Prostate gland (tissue), 2 donors: ENCODE data around the gene CTNNBIP1. TPM values are rescaled to one million over a fixed set of nuclear protein-coding genes. Genes with fewer than 3 reads are reported as not detected.

Source experiments
- DNase-seq: peaks from one replicate; pipeline ENCODE4 v3.0.0-alpha.2; 2019; ENCODE audit warnings: low spot score
- H3K27ac ChIP-seq, 2 donors: fragments of 200-600 bp; sonication (generic); 2 replicates each; pipeline ENCODE4 v1.5.1; 2017 to 2019
- H3K27me3 ChIP-seq: fragments of 200-600 bp; sonication (generic); replicated peaks from 2 replicates; pipeline ENCODE4 v1.5.1; 2019; ENCODE audit not compliant: insufficient read depth
- H3K36me3 ChIP-seq, 2 donors: fragments of 200-600 bp; sonication (generic); 1 replicate in 1 of 2; 2 replicates in 1 of 2; pipeline versions ENCODE4 v1.5.1 to v1.8.1; 2017 to 2019
- H3K4me1 ChIP-seq: fragments of 200-600 bp; sonication (generic); replicated peaks from 2 replicates; pipeline ENCODE4 v1.5.1; 2019
- H3K4me3 ChIP-seq, 2 donors: fragments of 200-600 bp; sonication (generic); 2 replicates each; pipeline ENCODE4 v1.5.1; 2017 to 2019
- H3K9me3 ChIP-seq: fragments of 200-600 bp; sonication (generic); 2 replicates; pipeline ENCODE4 v1.5.1; 2017
- CTCF ChIP-seq, 4 experiments: fragments of 200-600 bp in 2 of 4; fragments of 450-650 bp in 2 of 4; sonication (generic) in 2 of 4; IDR thresholded peaks; 1 replicate in 3 of 4; 2 replicates in 1 of 4; pipeline ENCODE4 v1.5.1; 2016 to 2019; ENCODE audit warnings: antibody characterized with exemption in 4 of 4, mild to moderate bottlenecking in 2 of 4, moderate library complexity in 2 of 4
- POLR2A ChIP-seq: fragments of 450-650 bp; IDR thresholded peaks from one replicate; pipeline ENCODE4 v1.6.1; 2016; ENCODE audit warnings: antibody characterized with exemption, mild to moderate bottlenecking
- POLR2AphosphoS5 ChIP-seq: sonication (generic); formaldehyde crosslinking; IDR thresholded peaks from one replicate; pipeline ENCODE4 v1.6.1; 2017; ENCODE audit warnings: antibody characterized with exemption
- WGBS: methylation state at CpG from one replicate; pipeline ENCODE4 v1.1.5; 2018; 5-methylcytosine and 5-hydroxymethylcytosine counted together
- intact Hi-C: fragments of 100-400 bp; cut with DNase I; formaldehyde crosslinking; loops from one replicate; pipeline ENCODE4 v1.14.2; 2022
- total RNA-seq, 2 donors: library from RNA; depleted of rRNA; stranded (reverse); fragments of >200 nt; gene quantifications; one replicate each; pipeline ENCODE4 v1.1.0, GENCODE V29; 2016

The CTNNBIP1 gene
- total RNA-seq, 2 donors from 2014 or later: 56.9 to 101 TPM

- DNase-seq: no peak
- Histone ChIP-seq H3K27ac (no peak overlapping the region), H3K27me3 (no peaks in the 10 kb centered on the region), H3K36me3 (no peaks in the 10 kb centered on the region), H3K9me3 (no peaks in the 10 kb centered on the region), H3K4me1 (peaks cover 7% of the 10 kb centered on the region), H3K4me3 (no peak overlapping the region)
- 52% methylated on average over 24 of the region's 24 CpGs for WGBS
- intact Hi-C loops: no loop called here
- TF ChIP-seq CTCF (IDR thresholded peaks at IDR 0.05) (peak in 3 of 4 experiments; percentile 3 to 15 (median 14)), POLR2AphosphoS5 (no peak)
These were observed 82.4 kb downstream of the CTNNBIP1 start for GRCh38 chr1:9827558-9828185.

- intact Hi-C loops: no loop called here
- Histone ChIP-seq H3K9me3 (no peaks in the 10 kb centered on the region), H3K27ac (no peak overlapping the region), H3K4me1 (peaks cover 7% of the 10 kb centered on the region), H3K36me3 (no peaks in the 10 kb centered on the region), H3K27me3 (no peaks in the 10 kb centered on the region), H3K4me3 (no peak overlapping the region)
- TF ChIP-seq POLR2A (no peak), POLR2AphosphoS5 (no peak), CTCF (IDR thresholded peaks at IDR 0.05) (no peak)
- no peak for DNase-seq
- 80% methylated on average over 3 of the region's 3 CpGs for WGBS
These were observed 83.5 kb downstream of the CTNNBIP1 start for GRCh38 chr1:9826616-9827015.

GRCh38 chr1:9826087-9826486, 84.0 kb downstream of the CTNNBIP1 start:
- 75% methylated on average over 3 of the region's 3 CpGs for WGBS
- intact Hi-C loops: no loop called here
- H3K4me1 ChIP-seq: peaks cover 7% of the 10 kb centered on the region
- H3K36me3 ChIP-seq: no peaks in the 10 kb centered on the region
- no peak for DNase-seq
- no peaks in the 10 kb centered on the region for H3K27me3 ChIP-seq
- no peak overlapping the region for H3K4me3 ChIP-seq
- H3K27ac ChIP-seq: peak overlapping the region; percentile 94 to 95
- no peak for TF ChIP-seq POLR2A
- TF ChIP-seq CTCF (IDR thresholded peaks at IDR 0.05): no peak
- TF ChIP-seq POLR2AphosphoS5: no peak
- no peaks in the 10 kb centered on the region for H3K9me3 ChIP-seq

- Histone ChIP-seq H3K27ac (peak overlapping the region; percentile 94 to 95), H3K4me3 (no peak overlapping the region), H3K4me1 (peaks cover 7% of the 10 kb centered on the region), H3K9me3 (no peaks in the 10 kb centered on the region), H3K36me3 (no peaks in the 10 kb centered on the region), H3K27me3 (no peaks in the 10 kb centered on the region)
- peak in 1 of 4 experiments; percentile 36 for TF ChIP-seq CTCF (IDR thresholded peaks at IDR 0.05)
- peak; percentile 93 for TF ChIP-seq POLR2AphosphoS5
- peak; percentile 18 for TF ChIP-seq POLR2A
- DNase-seq: peak; percentile 93
- WGBS: 13% methylated on average over 17 of the region's 17 CpGs
- intact Hi-C loops: no loop called here
These were observed 84.7 kb downstream of the CTNNBIP1 start for GRCh38 chr1:9825093-9826074.
